Pancreas (tissue), 10 donors: ENCODE data around the gene DHRSX. TPM values are rescaled to one million over a fixed set of nuclear protein-coding genes. Genes with fewer than 3 reads are reported as not detected.

Experiments used
- ATAC-seq, 4 donors: fragments of 200-7000 bp; cut with Tn5 transposase; one replicate each; pipeline versions ENCODE4 v1.8.0 to v1.9.1; 2020; ENCODE audit warnings: mild to moderate bottlenecking in 4 of 4, moderate library complexity in 4 of 4
- DNase-seq, 6 donors: peaks; one replicate each; pipeline ENCODE4 v3.0.0-alpha.2; 2020
- FAIRE-seq: peaks from 2 replicates; lab custom pipeline; 2012; peaks lifted over from hg19 to GRCh38; lab: Jason Lieb, UNC
- H3K27ac ChIP-seq, 4 donors: fragments of 200-600 bp; sonication (generic); 1 replicate in 3 of 4; 2 replicates in 1 of 4; pipeline versions ENCODE4 v1.5.0 to v1.8.0; 2020
- H3K27me3 ChIP-seq, 4 donors: fragments of 200-600 bp; one replicate each; pipeline ENCODE4 v1.8.0; 2021
- H3K36me3 ChIP-seq, 3 donors: fragments of 200-600 bp; sonication (generic) in 1 of 3; one replicate each; pipeline versions ENCODE4 v1.5.0 to v1.8.0; 2020 to 2021
- H3K4me1 ChIP-seq, 3 donors: fragments of 200-600 bp; one replicate each; pipeline ENCODE4 v1.8.0; 2021
- H3K4me3 ChIP-seq, 4 donors: fragments of 200-600 bp; sonication (generic) in 2 of 4; one replicate each; pipeline versions ENCODE4 v1.5.0 to v1.8.0; 2020 to 2021
- H3K9me3 ChIP-seq, 4 donors: fragments of 200-600 bp; one replicate each; pipeline ENCODE4 v1.8.0; 2021
- CTCF ChIP-seq, 4 donors: fragments of 200-600 bp; sonication (generic) in 3 of 4; IDR thresholded peaks; one replicate each; pipeline versions ENCODE4 v1.5.0 to v1.8.0; 2021; ENCODE audit warnings: antibody characterized with exemption in 4 of 4
- WGBS, 2 donors: extraction: QIAGEN DNeasy Blood & Tissue Kit; methylation state at CpG; one replicate each; pipeline ENCODE4 v1.1.7; 2013; 5-methylcytosine and 5-hydroxymethylcytosine counted together
- intact Hi-C, 3 donors: fragments of 100-400 bp; cut with DNase I; formaldehyde crosslinking; loops; one replicate each; pipeline versions ENCODE4 v1.11.1 to v1.14.2; 2022
- polyA plus RNA-seq, 2 donors: library from polyadenylated mRNA; stranded (reverse); fragments of 200-250 nt; gene quantifications; one replicate each; pipeline ENCODE4 v1.2.3, GENCODE V29; 2013
- total RNA-seq, 6 donors: library from RNA; stranded (reverse); fragmentation: NEBNext Ultra II Directional in 4 of 6; extraction: Animal tissue kit (Norgen Biotek cat#: 25700) in 4 of 6; gene quantifications; one replicate each; pipeline versions ENCODE4 v1.2.1 to v1.2.4, GENCODE V29; 2021 to 2023
- donor health status: healthy with polysubstance abuse.
- donor health status: DM: no; HTN: no; CAD: no; lungs with moderate emphysema.
- donor health status: DM: no; HTN: no; CAD: no.
- donor health status: control.
- donor health status: control.
- donor health status: Bipolar disorder and iron deficiency.
- donor health status: DM: yes; HTN: yes; CAD: no.
- donor health status: DM: no; HTN: no; CAD: no.
- donor health status: DM: no; HTN: no; CAD: no.
- donor health status: DM: yes; HTN: yes; CAD: no.

DHRSX gene
- total and polyA plus RNA-seq, 8 donors: 8.1 to 26.5 (median 17.2) TPM

DNA sequence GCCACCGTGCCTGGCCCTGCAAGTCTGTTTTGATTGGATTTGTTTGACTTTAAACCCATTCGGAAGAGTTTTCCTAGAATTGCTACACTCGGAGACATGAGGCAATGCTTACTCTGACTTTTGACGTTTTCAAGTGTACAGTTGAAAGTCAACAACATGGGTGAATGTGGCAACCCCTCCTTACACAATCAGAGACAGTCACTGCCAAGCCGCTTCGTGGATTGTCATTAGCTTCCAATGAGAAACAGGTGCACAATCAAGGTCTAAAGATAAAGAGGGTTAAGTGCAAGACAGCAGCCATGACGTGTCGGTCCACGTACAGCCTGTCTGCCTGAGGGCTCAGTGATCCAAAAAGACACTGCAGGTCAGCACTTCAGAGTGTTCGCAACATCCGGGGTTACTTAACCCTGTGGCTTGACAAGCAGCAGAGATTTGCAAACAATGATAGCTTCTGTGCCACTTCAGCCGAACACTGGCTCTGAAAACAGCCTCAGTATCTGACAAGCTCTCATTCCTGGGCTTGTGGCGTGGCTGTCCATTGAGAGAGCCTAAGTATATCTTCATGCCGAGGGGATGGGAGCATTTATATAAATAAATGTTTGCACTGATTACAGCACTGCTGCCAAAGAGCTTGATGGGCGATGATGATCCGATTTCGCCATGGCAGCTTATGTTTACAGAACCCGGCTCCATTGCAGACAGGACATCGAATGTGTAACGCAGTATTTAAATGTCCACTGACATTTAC, 180.0 kb downstream of the DHRSX start:
- no peaks in the 10 kb centered on the region for H3K4me1 ChIP-seq
- peak in 3 of 6 donors; percentile 6 to 33 (median 15) for DNase-seq
- intact Hi-C loops: no loop called here
- H3K9me3 ChIP-seq: no peaks in the 10 kb centered on the region
- H3K27ac ChIP-seq: peak overlapping the region in 2 of 4 donors; percentile 5 to 55
- 46 to 53% methylated on average over 20 of the region's 20 CpGs for WGBS, 2 donors
- FAIRE-seq: no peak
- no peaks in the 10 kb centered on the region for H3K27me3 ChIP-seq
- no peak overlapping the region for H3K4me3 ChIP-seq
- ATAC-seq: peak; percentile 23 to 72 (median 63)
- no peaks in the 10 kb centered on the region for H3K36me3 ChIP-seq
- TF ChIP-seq CTCF (IDR thresholded peaks at IDR 0.05): no peak

GRCh38 chrX:2320089-2320488, 180.7 kb downstream of the DHRSX start:
- FAIRE-seq: no peak
- 96 to 98% methylated on average over 7 of the region's 7 CpGs for WGBS, 2 donors
- peak overlapping the region in 1 of 4 donors; percentile 55 for H3K27ac ChIP-seq

GRCh38 chrX:2318371-2318770, 182.4 kb downstream of the DHRSX start:
- no peaks in the 10 kb centered on the region for H3K4me1 ChIP-seq
- no peaks in the 10 kb centered on the region for H3K9me3 ChIP-seq
- DNase-seq (no peak), ATAC-seq (no peak), FAIRE-seq (no peak)
- no peaks in the 10 kb centered on the region for H3K36me3 ChIP-seq
- H3K27me3 ChIP-seq: no peaks in the 10 kb centered on the region
- 95% methylated on average over 10 of the region's 10 CpGs for WGBS, 2 donors
- no peak overlapping the region for H3K4me3 ChIP-seq
- no peak for TF ChIP-seq CTCF (IDR thresholded peaks at IDR 0.05)
- intact Hi-C loops: no loop called here
- H3K27ac ChIP-seq: no peak overlapping the region

More at GRCh38 chrX:2320089-2320488, 180.7 kb downstream of the DHRSX start:
- intact Hi-C loops: no loop called here
- ATAC-seq (no peak), DNase-seq (no peak)
- no peak for TF ChIP-seq CTCF (IDR thresholded peaks at IDR 0.05)
- H3K4me1 ChIP-seq: no peaks in the 10 kb centered on the region
- H3K27me3 ChIP-seq: no peaks in the 10 kb centered on the region
- H3K4me3 ChIP-seq: no peak overlapping the region
- no peaks in the 10 kb centered on the region for H3K36me3 ChIP-seq
- no peaks in the 10 kb centered on the region for H3K9me3 ChIP-seq

DNA sequence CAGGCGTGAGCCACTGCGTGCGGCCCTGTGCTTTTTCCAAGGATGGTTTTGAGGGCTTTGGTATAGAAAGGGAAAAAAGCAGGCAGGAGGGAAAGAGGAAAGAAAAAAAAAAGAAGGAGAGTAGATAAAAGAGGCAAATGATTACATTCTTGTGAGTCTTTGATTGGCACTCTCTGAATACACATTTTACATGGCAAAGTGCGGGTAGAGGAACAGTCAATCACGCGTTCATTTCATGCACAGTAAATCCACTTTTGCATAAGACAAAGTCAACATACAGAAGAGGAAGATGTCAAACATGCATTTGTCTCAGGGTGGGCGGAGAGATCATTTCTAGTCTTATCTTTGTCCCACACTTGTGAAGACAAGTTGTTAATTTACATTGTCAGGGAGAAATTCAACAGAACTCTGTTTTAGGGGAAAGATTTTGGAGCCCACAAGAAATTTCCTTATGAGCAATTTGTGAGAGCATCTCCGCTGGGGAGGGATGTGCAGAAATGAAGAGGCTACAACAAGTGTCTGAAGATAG, 183.2 kb downstream of the DHRSX start:
- Histone ChIP-seq H3K4me1 (no peaks in the 10 kb centered on the region), H3K4me3 (no peak overlapping the region), H3K36me3 (no peaks in the 10 kb centered on the region), H3K9me3 (no peaks in the 10 kb centered on the region), H3K27ac (no peak overlapping the region), H3K27me3 (no peaks in the 10 kb centered on the region)
- no peak for ATAC-seq
- no peak for TF ChIP-seq CTCF (IDR thresholded peaks at IDR 0.05)
- no peak for DNase-seq
- intact Hi-C loops: no loop called here
- no peak for FAIRE-seq
- 83 to 94% methylated on average over 8 of the region's 8 CpGs for WGBS, 2 donors

DNA sequence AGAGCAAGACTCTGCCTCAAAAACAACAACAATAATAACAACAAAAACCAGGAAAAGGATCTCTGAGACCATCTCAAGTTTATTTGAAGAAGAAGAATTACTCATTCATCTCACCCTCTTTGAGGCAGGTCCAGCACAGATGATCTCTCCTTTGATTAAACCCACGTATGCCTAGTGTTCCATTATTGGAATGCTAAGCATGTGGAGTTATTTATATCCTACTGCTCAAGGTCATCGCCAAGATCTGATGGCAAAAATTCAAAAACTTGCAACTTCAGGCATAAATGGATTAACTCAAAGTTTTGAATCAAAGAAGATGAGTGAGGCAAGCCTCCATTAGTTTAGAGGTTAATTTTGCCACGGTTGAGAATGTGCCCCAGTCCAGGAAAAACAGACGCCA, 184.2 kb downstream of the DHRSX start:
- H3K27me3 ChIP-seq: no peaks in the 10 kb centered on the region
- no peak overlapping the region for H3K27ac ChIP-seq
- no peak overlapping the region for H3K4me3 ChIP-seq
- no peaks in the 10 kb centered on the region for H3K4me1 ChIP-seq
- H3K9me3 ChIP-seq: no peaks in the 10 kb centered on the region
- ATAC-seq (no peak), DNase-seq (no peak), FAIRE-seq (no peak)
- WGBS, 2 donors: 34 to 35% methylated on average over 4 of the region's 4 CpGs
- intact Hi-C loops: no loop called here
- H3K36me3 ChIP-seq: no peaks in the 10 kb centered on the region
- TF ChIP-seq CTCF (IDR thresholded peaks at IDR 0.05): no peak
